HepG2 (cell line): ENCODE data around the gene NABP2. TPM values are rescaled to one million over a fixed set of nuclear protein-coding genes. Genes with fewer than 3 reads are reported as not detected.

Experiments used
- ARNTL ChIP-seq: sonication (generic); formaldehyde crosslinking; IDR thresholded peaks from 2 replicates; pipeline ENCODE4 v1.4.0; 2020; ENCODE audit warnings: mild to moderate bottlenecking, missing genetic modification reagents
- BORCS8-MEF2B ChIP-seq: sonication (generic); formaldehyde crosslinking; IDR thresholded peaks from 2 replicates; pipeline ENCODE4 v1.8.0; 2022; ENCODE audit warnings: mild to moderate bottlenecking, missing genetic modification reagents
- FOXO1 ChIP-seq: sonication (generic); formaldehyde crosslinking; IDR thresholded peaks from 2 replicates; pipeline ENCODE4 v1.4.0; 2020; ENCODE audit warnings: missing genetic modification reagents
- HNRNPK ChIP-seq: fragments of 200-400 bp; formaldehyde crosslinking; IDR thresholded peaks from 2 replicates; pipeline ENCODE4 v1.6.1; 2018; ENCODE audit warnings: low read length, low read depth, moderate library complexity, mild to moderate bottlenecking; ENCODE audit not compliant: poor library complexity, severe bottlenecking
- JUN ChIP-seq: sonication (generic); formaldehyde crosslinking; IDR thresholded peaks from 2 replicates; pipeline ENCODE4 v1.4.0; 2020; ENCODE audit warnings: mild to moderate bottlenecking, missing genetic modification reagents
- KDM2A ChIP-seq: sonication (generic); formaldehyde crosslinking; IDR thresholded peaks from 2 replicates; pipeline ENCODE4 v1.4.0; 2020; ENCODE audit warnings: low read depth, missing genetic modification reagents, borderline replicate concordance
- KLF6 ChIP-seq: IDR thresholded peaks from 2 replicates; pipeline ENCODE4 v1.8.0; 2016; ENCODE audit warnings: missing biosample characterization, missing genetic modification reagents
- NCOA2 ChIP-seq: sonication (generic); formaldehyde crosslinking; IDR thresholded peaks from 2 replicates; pipeline ENCODE4 v1.8.0; 2022; ENCODE audit warnings: inconsistent platforms
- RAD21 ChIP-seq: fragments of 450-650 bp; formaldehyde crosslinking; IDR thresholded peaks from 2 replicates; pipeline ENCODE4 v1.5.0; 2020; ENCODE audit warnings: mild to moderate bottlenecking
- SP140L ChIP-seq: sonication (generic); formaldehyde crosslinking; IDR thresholded peaks from 2 replicates; pipeline ENCODE4 v1.4.0; 2020; ENCODE audit warnings: missing genetic modification reagents, borderline replicate concordance
- SRSF1 ChIP-seq: fragments of 200-400 bp; formaldehyde crosslinking; optimal IDR thresholded peaks from 2 replicates; pipeline ENCODE3; 2017; ENCODE audit warnings: mild to moderate bottlenecking, low read depth, low read length, moderate library complexity
- STAG1 ChIP-seq: sonication (generic); formaldehyde crosslinking; IDR thresholded peaks from 2 replicates; pipeline ENCODE4 v1.4.0; 2020; ENCODE audit warnings: missing genetic modification reagents
- ZFP62 ChIP-seq: sonication (generic); formaldehyde crosslinking; IDR thresholded peaks from 2 replicates; pipeline ENCODE4 v1.4.0; 2020; ENCODE audit warnings: missing genetic modification reagents
- ZMAT3 ChIP-seq: sonication (generic); formaldehyde crosslinking; conservative IDR thresholded peaks from 2 replicates; pipeline ENCODE4 v1.7.0; 2021; ENCODE audit warnings: missing genetic modification reagents
- ZNF251 ChIP-seq: sonication (generic); formaldehyde crosslinking; IDR thresholded peaks from 2 replicates; pipeline ENCODE4 v1.9.0; 2021; ENCODE audit warnings: mild to moderate bottlenecking, missing genetic modification reagents
- ZNF263 ChIP-seq: sonication (generic); formaldehyde crosslinking; IDR thresholded peaks from 2 replicates; pipeline ENCODE4 v1.4.0; 2020; ENCODE audit warnings: missing genetic modification reagents
- ZNF292 ChIP-seq: sonication (generic); formaldehyde crosslinking; IDR thresholded peaks from 2 replicates; pipeline ENCODE4 v1.8.1; 2022; ENCODE audit warnings: mild to moderate bottlenecking, low read depth, missing genetic modification reagents, borderline replicate concordance
- ZNF382 ChIP-seq: sonication (generic); formaldehyde crosslinking; IDR thresholded peaks from 2 replicates; pipeline ENCODE4 v1.5.0; 2020; ENCODE audit warnings: missing genetic modification reagents, mild to moderate bottlenecking, borderline replicate concordance
- ZNF446 ChIP-seq: sonication (generic); formaldehyde crosslinking; IDR thresholded peaks from 2 replicates; pipeline ENCODE4 v1.5.0; 2020; ENCODE audit warnings: mild to moderate bottlenecking, missing genetic modification reagents
- ZNF546 ChIP-seq: sonication (generic); formaldehyde crosslinking; conservative IDR thresholded peaks from 2 replicates; pipeline ENCODE4 v1.8.1; 2023; ENCODE audit warnings: mild to moderate bottlenecking, missing genetic modification reagents
- ZNF567 ChIP-seq: sonication (generic); formaldehyde crosslinking; IDR thresholded peaks from 2 replicates; pipeline ENCODE4 v1.8.1; 2023; ENCODE audit warnings: mild to moderate bottlenecking, missing genetic modification reagents, borderline replicate concordance
- ZNF687 ChIP-seq: sonication (generic); formaldehyde crosslinking; IDR thresholded peaks from 2 replicates; pipeline ENCODE4 v1.5.1; 2020; ENCODE audit warnings: mild to moderate bottlenecking, missing genetic modification reagents, moderate library complexity
- ZNF883 ChIP-seq: sonication (generic); formaldehyde crosslinking; IDR thresholded peaks from 2 replicates; pipeline ENCODE4 v1.5.1; 2020; ENCODE audit warnings: mild to moderate bottlenecking, missing genetic modification reagents; ENCODE audit errors: not compliant biosample characterization
- ZSCAN20 ChIP-seq: sonication (generic); formaldehyde crosslinking; IDR thresholded peaks from 2 replicates; pipeline ENCODE4 v1.4.0; 2020; ENCODE audit warnings: missing genetic modification reagents, mild to moderate bottlenecking, borderline replicate concordance
- polyA plus RNA-seq, 8 experiments: library from polyadenylated mRNA; depleted of rRNA in 3 of 8; stranded (reverse) in 7 of 8; unstranded in 1 of 8; fragments of >200 nt; fragmentation: Illumina TruSeq in 4 of 8; extraction: Trizol in 4 of 8; gene quantifications; 2 replicates each; pipeline versions ENCODE4 v1.2.1 to v1.2.3, GENCODE V29; 2011 to 2016; ENCODE audit warnings: low read depth in 4 of 8, missing spikeins in 1 of 8, mixed read lengths in 1 of 8; ENCODE audit not compliant: insufficient read depth in 1 of 8
- total RNA-seq, 5 experiments: library from RNA; depleted of rRNA; stranded (reverse); fragments of >200 nt; fragmentation: Illumina TruSeq; extraction: Trizol; gene quantifications; 2 replicates each; pipeline ENCODE4 v1.2.3, GENCODE V29; 2016; ENCODE audit warnings: low read depth in 1 of 5
- TF ChIP-seq, protein P1 (sequence below): sonication (generic); formaldehyde crosslinking; IDR thresholded peaks from 2 replicates; pipeline ENCODE4 v1.9.0; 2021; ENCODE audit warnings: missing genetic modification reagents, borderline replicate concordance

NABP2 gene
- total and polyA plus RNA-seq, 2 of the 13 experiments (the other 11 are each of a cell fraction or from before 2014, with no cell fraction given), result 33.2 to 35.5 TPM

DNA sequence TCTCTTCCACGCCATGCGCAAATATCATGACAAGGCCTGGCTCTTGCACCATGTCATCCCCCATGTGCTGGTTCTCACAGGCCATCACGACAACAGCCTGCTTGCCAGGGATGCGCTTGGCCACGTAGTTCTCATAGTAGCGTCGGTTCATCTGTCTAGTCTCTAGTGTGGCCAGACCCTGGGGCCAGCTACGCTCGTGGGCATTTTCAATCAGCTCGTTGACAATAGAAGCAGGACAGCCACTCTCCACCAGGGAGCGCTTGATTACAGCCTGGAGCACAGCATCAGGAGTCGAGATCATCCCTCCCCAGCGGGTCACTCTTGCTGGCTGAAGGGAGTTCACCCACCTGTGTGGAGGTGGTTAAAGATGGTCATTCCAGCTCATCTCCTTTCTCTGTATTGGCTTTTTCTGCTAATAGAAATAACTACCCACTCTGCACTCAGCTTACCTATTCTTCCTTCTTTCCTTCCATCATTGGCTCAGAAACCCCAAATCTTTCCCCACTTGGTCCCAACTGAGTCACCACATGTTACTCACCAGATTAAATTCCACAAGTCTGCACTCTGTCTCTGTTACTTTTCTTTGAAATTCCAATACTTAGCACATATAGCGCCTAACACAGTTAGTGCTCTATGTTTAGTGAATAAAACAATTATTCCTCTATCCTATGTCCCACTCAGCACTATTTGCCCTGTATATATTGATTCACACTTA lies 17.5 kb upstream of the NABP2 start (continued):
- TF ChIP-seq, protein P1, sequence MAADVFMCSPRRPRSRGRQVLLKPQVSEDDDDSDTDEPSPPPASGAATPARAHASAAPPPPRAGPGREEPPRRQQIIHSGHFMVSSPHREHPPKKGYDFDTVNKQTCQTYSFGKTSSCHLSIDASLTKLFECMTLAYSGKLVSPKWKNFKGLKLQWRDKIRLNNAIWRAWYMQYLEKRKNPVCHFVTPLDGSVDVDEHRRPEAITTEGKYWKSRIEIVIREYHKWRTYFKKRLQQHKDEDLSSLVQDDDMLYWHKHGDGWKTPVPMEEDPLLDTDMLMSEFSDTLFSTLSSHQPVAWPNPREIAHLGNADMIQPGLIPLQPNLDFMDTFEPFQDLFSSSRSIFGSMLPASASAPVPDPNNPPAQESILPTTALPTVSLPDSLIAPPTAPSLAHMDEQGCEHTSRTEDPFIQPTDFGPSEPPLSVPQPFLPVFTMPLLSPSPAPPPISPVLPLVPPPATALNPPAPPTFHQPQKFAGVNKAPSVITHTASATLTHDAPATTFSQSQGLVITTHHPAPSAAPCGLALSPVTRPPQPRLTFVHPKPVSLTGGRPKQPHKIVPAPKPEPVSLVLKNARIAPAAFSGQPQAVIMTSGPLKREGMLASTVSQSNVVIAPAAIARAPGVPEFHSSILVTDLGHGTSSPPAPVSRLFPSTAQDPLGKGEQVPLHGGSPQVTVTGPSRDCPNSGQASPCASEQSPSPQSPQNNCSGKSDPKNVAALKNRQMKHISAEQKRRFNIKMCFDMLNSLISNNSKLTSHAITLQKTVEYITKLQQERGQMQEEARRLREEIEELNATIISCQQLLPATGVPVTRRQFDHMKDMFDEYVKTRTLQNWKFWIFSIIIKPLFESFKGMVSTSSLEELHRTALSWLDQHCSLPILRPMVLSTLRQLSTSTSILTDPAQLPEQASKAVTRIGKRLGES, result no peak
- TF ChIP-seq RAD21 (CRISPR knock-in tag), result peak; percentile 58; the same call in 1 of the 2 replicates
- no peak for TF ChIP-seq ZNF546 (CRISPR knock-in tag)
- TF ChIP-seq ZNF883 (CRISPR knock-in tag), result no peak
- no peak for TF ChIP-seq ZFP62 (CRISPR knock-in tag)
- peak; percentile 20; the same call in 1 of the 2 replicates for TF ChIP-seq KDM2A (CRISPR knock-in tag)
- TF ChIP-seq ZNF263, result peak; percentile 95
- no peak for TF ChIP-seq ZNF567 (CRISPR knock-in tag)
- no peak for TF ChIP-seq NCOA2 (CRISPR knock-in tag)
- TF ChIP-seq HNRNPK, result no peak
- peak; percentile 76 for TF ChIP-seq STAG1 (CRISPR knock-in tag)
- TF ChIP-seq ZMAT3 (CRISPR knock-in tag), result no peak
- no peak for TF ChIP-seq SRSF1
- no peak for TF ChIP-seq ZNF446 (CRISPR knock-in tag)
- no peak for TF ChIP-seq ZNF292 (CRISPR knock-in tag)
- TF ChIP-seq KLF6, result no peak
- TF ChIP-seq ZNF687 (CRISPR knock-in tag), result peak; percentile 39
- TF ChIP-seq ZNF251, result no peak
- no peak for TF ChIP-seq ZSCAN20 (CRISPR knock-in tag)
- TF ChIP-seq BORCS8-MEF2B (CRISPR knock-in tag), result peak; percentile 19; the same call in 1 of the 2 replicates
- no peak for TF ChIP-seq SP140L (CRISPR knock-in tag)
- TF ChIP-seq ARNTL (CRISPR knock-in tag), result no peak
- no peak for TF ChIP-seq ZNF382 (CRISPR knock-in tag)
- TF ChIP-seq JUN (CRISPR knock-in tag), result no peak
- no peak for TF ChIP-seq FOXO1 (CRISPR knock-in tag)
